HCT116 (cell line): Measurements from ENCODE around the gene PTPRF. TPM values are rescaled to one million over a fixed set of nuclear protein-coding genes. Genes with fewer than 3 reads are reported as not detected.

ENCODE experiments used
- ATAC-seq: fragments of 200-7000 bp; cut with Tn5 transposase; 2 replicates; pipeline ENCODE4 v1.9.1; 2020; ENCODE audit warnings: mild to moderate bottlenecking, moderate library complexity
- BruUV-seq: library from RNA; stranded (reverse); fragments of 400-500 nt; replicated peaks from 2 replicates; lab custom pipeline; 2021; lab: Mats Ljungman, UMichigan
- CTCF ChIA-PET: fragments of 300-600 bp; sonication (Branson Sonifier 250); formaldehyde crosslinking; loops from one replicate; lab custom pipeline; 2021; ENCODE audit warnings: antibody characterized with exemption; lab: Charles Lee
- POLR2A ChIA-PET: fragments of 300-600, 350-600 bp; sonication (Branson Sonifier 250); formaldehyde crosslinking; loops from one replicate; lab custom pipeline; 2021; ENCODE audit warnings: antibody characterized with exemption; lab: Charles Lee
- RAD21 ChIA-PET, 2 experiments: fragments of 300-600 bp; sonication (Branson Sonifier 250); formaldehyde crosslinking; loops; one replicate each; lab custom pipeline; 2023; ENCODE audit warnings: low total read pairs in 2 of 2; ENCODE audit not compliant: uncharacterized antibody in 2 of 2, unreplicated experiment in 2 of 2, low non-redundant PET in 1 of 2; lab: Charles Lee
- DNase-seq: peaks from one replicate; pipeline ENCODE4 v3.0.0-alpha.2; 2010; ENCODE audit warnings: low read depth, low spot score
- H2AFZ ChIP-seq: fragments of 200-600 bp; shearing (Covaris generic), sonication (generic); 2 replicates; pipeline ENCODE4 v1.6.1; 2017; ENCODE audit warnings: low read depth, mixed run types, mixed read lengths, antibody characterized with exemption, low read length; ENCODE audit not compliant: poor library complexity, severe bottlenecking
- H3K27ac ChIP-seq: 2 replicates; pipeline ENCODE4 v1.5.1; 2012; ENCODE audit warnings: low read depth, low read length
- H3K27me3 ChIP-seq: fragments of 200-600 bp; sonication (generic); 2 replicates; pipeline ENCODE4 v1.6.1; 2016; ENCODE audit warnings: mixed run types, low read length, mixed read lengths; ENCODE audit not compliant: insufficient read depth
- H3K36me3 ChIP-seq, 2 experiments: fragments of 200-500 bp in 1 of 2; fragments of 200-600 bp in 1 of 2; sonication (Bioruptor generic) in 1 of 2; sonication (generic) in 1 of 2; 2 replicates each; pipeline versions ENCODE4 v1.5.1 to v1.6.1; 2014 to 2016; ENCODE audit warnings: low read length in 2 of 2, inconsistent platforms in 1 of 2, mixed read lengths in 1 of 2, mixed run types in 1 of 2; ENCODE audit not compliant: insufficient read depth in 2 of 2, control insufficient read depth in 1 of 2
- H3K4me1 ChIP-seq, 2 experiments: fragments of 200-600 bp in 1 of 2; sonication (generic) in 1 of 2; 2 replicates each; pipeline versions ENCODE4 v1.5.1 to v1.6.1; 2012 to 2017; ENCODE audit warnings: low read length in 2 of 2, inconsistent platforms in 1 of 2, mild to moderate bottlenecking in 1 of 2, mixed read lengths in 1 of 2, mixed run types in 1 of 2, moderate library complexity in 1 of 2; ENCODE audit not compliant: insufficient read depth in 2 of 2, control insufficient read depth in 1 of 2
- H3K4me2 ChIP-seq: fragments of 200-600 bp; sonication (generic); 2 replicates; pipeline ENCODE4 v1.6.1; 2017; ENCODE audit warnings: mixed run types, low read length, mixed read lengths
- H3K4me3 ChIP-seq, 2 experiments: fragments of 200-600 bp in 1 of 2; sonication (generic) in 1 of 2; replicated peaks in 1 of 2; 2 replicates each; pipeline ENCODE4 v1.5.1; 2011 to 2016; ENCODE audit warnings: low read length in 2 of 2, control low read depth in 1 of 2, low read depth in 1 of 2, mild to moderate bottlenecking in 1 of 2, mixed read lengths in 1 of 2, mixed run types in 1 of 2
- H3K79me2 ChIP-seq: fragments of 200-600 bp; sonication (generic); 2 replicates; pipeline ENCODE4 v1.6.1; 2017; ENCODE audit warnings: mild to moderate bottlenecking, mixed run types, low read length, moderate library complexity, mixed read lengths; ENCODE audit not compliant: insufficient read depth
- H3K9ac ChIP-seq: fragments of 200-600 bp; sonication (generic); 2 replicates; pipeline ENCODE4 v1.6.1; 2016; ENCODE audit warnings: low read length, mixed read lengths
- H3K9me2 ChIP-seq: fragments of 200-600 bp; sonication (generic), shearing (Covaris generic); 2 replicates; pipeline ENCODE4 v1.6.1; 2017; ENCODE audit warnings: mixed run types, mild to moderate bottlenecking, moderate library complexity; ENCODE audit not compliant: insufficient read depth
- H3K9me3 ChIP-seq, 2 experiments: fragments of 200-500 bp in 1 of 2; fragments of 200-600 bp in 1 of 2; sonication (Bioruptor generic) in 1 of 2; sonication (generic) in 1 of 2; 2 replicates each; pipeline ENCODE4 v1.6.1; 2014 to 2017; ENCODE audit warnings: low read length in 2 of 2, mixed read lengths in 2 of 2, inconsistent platforms in 1 of 2, low read depth in 1 of 2, mild to moderate bottlenecking in 1 of 2, mixed run types in 1 of 2, moderate library complexity in 1 of 2; ENCODE audit not compliant: control insufficient read depth in 1 of 2, insufficient read depth in 1 of 2
- H4K20me1 ChIP-seq: fragments of 200-600 bp; sonication (generic), shearing (Covaris generic); 2 replicates; pipeline ENCODE4 v1.6.1; 2017; ENCODE audit warnings: mixed run types, mild to moderate bottlenecking, moderate library complexity; ENCODE audit not compliant: insufficient read depth
- CEBPB ChIP-seq: IDR thresholded peaks from 2 replicates; pipeline ENCODE4 v1.6.1; 2012; ENCODE audit warnings: low read depth
- EGR1 ChIP-seq: IDR thresholded peaks from 2 replicates; pipeline ENCODE4 v1.6.1; 2012; ENCODE audit warnings: low read depth
- ELF1 ChIP-seq: IDR thresholded peaks from 2 replicates; pipeline ENCODE4 v1.6.1; 2012; ENCODE audit warnings: low read depth, borderline replicate concordance
- FOSL1 ChIP-seq: IDR thresholded peaks from 2 replicates; pipeline ENCODE4 v1.6.1; 2012; ENCODE audit warnings: low read depth
- JUND ChIP-seq: IDR thresholded peaks from 2 replicates; pipeline ENCODE4 v1.6.1; 2012
- MAX ChIP-seq: IDR thresholded peaks from 2 replicates; pipeline ENCODE4 v1.6.1; 2012
- RAD21 ChIP-seq: IDR thresholded peaks from 2 replicates; pipeline ENCODE4 v1.6.1; 2012; ENCODE audit warnings: low read depth, mild to moderate bottlenecking
- SIN3A ChIP-seq: IDR thresholded peaks from 2 replicates; pipeline ENCODE4 v1.6.1; 2012; ENCODE audit warnings: low read depth
- SRF ChIP-seq: IDR thresholded peaks from 2 replicates; pipeline ENCODE4 v1.6.1; 2012; ENCODE audit warnings: low read depth
- YY1 ChIP-seq: IDR thresholded peaks from 2 replicates; pipeline ENCODE4 v1.6.1; 2011; ENCODE audit warnings: low read length, low read depth, moderate library complexity, mild to moderate bottlenecking; ENCODE audit not compliant: insufficient replicate concordance; ENCODE audit errors: extremely low read depth
- ZBTB33 ChIP-seq: IDR thresholded peaks from 2 replicates; pipeline ENCODE4 v1.6.1; 2011; ENCODE audit warnings: mild to moderate bottlenecking, low read length, moderate library complexity; ENCODE audit not compliant: insufficient replicate concordance; ENCODE audit errors: extremely low read depth
- ZFX ChIP-seq: fragments of 450-650 bp; IDR thresholded peaks from 2 replicates; pipeline ENCODE4 v1.6.1; 2017
- ZNF274 ChIP-seq: fragments of 200-500 bp; sonication (Bioruptor generic); IDR thresholded peaks from 2 replicates; pipeline ENCODE4 v1.6.1; 2014; ENCODE audit warnings: mild to moderate bottlenecking, low read depth, low read length, inconsistent platforms
- intact Hi-C: fragments of 100-400 bp; cut with micrococcal nuclease; formaldehyde crosslinking; loops from 2 replicates; pipeline ENCODE4 v1.10.0; 2022
- total RNA-seq: library from RNA; stranded (reverse); gene quantifications from one replicate; pipeline ENCODE4 v1.2.1, GENCODE V29; 2021; ENCODE audit not compliant: unreplicated experiment

PTPRF gene
- total RNA-seq, 1 experiment from 2014 or later: 224 TPM

GRCh38 chr1:43492826-43493225 lies 37.9 kb upstream of the PTPRF start:
- TF ChIP-seq SRF (no peak), ZBTB33 (no peak), ZNF274 (no peak), FOSL1 (no peak), MAX (no peak), ELF1 (no peak), JUND (no peak), YY1 (no peak), RAD21 (no peak), SIN3A (no peak), EGR1 (no peak), CEBPB (no peak), ZFX (no peak)
- ChIA-PET RAD21 (no interaction called here), CTCF (no interaction called here), POLR2A (no interaction called here)
- Histone ChIP-seq H3K9me2 (no peaks in the 10 kb centered on the region), H3K9ac (no peak overlapping the region), H3K36me3 (no peaks in the 10 kb centered on the region), H4K20me1 (no peaks in the 10 kb centered on the region), H3K4me1 (peaks cover 0 to 4% of the 10 kb centered on the region in 2 experiments; a peak in 1 of 4 replicates), H3K27me3 (no peaks in the 10 kb centered on the region), H3K4me3 (no peak overlapping the region), H3K27ac (no peak overlapping the region), H3K79me2 (no peaks in the 10 kb centered on the region), H3K4me2 (no peak overlapping the region), H2AFZ (no peak overlapping the region), H3K9me3 (peaks cover under 1% of the 10 kb centered on the region in 2 experiments; a peak in 3 of 4 replicates)
- no TSS peak for BruUV-seq
- DNase-seq: no peak
- ATAC-seq: no peak
- intact Hi-C loops: no loop called here
